Kidney (tissue), 14 donors: ENCODE results near the gene TMEM132C. TPM values are rescaled to one million over a fixed set of nuclear protein-coding genes. Genes with fewer than 3 reads are reported as not detected.

ENCODE experiments used
- DNase-seq, 5 donors: peaks; one replicate each; pipeline ENCODE4 v3.0.0-alpha.2; 2013 to 2020
- FAIRE-seq: peaks from 2 replicates; lab custom pipeline; 2012; peaks lifted over from hg19 to GRCh38; lab: Jason Lieb, UNC
- H3K27ac ChIP-seq, 2 donors: one replicate each; pipeline ENCODE4 v1.7.0; 2013; ENCODE audit warnings: low read depth in 2 of 2, low read length in 2 of 2, inconsistent platforms in 1 of 2
- H3K27me3 ChIP-seq: one replicate; pipeline ENCODE4 v1.7.1; 2013; ENCODE audit warnings: low read length, inconsistent platforms; ENCODE audit not compliant: control insufficient read depth, insufficient read depth
- H3K36me3 ChIP-seq, 3 donors: one replicate each; pipeline versions ENCODE4 v1.7.0 to v1.7.1; 2013; ENCODE audit warnings: low read length in 3 of 3, control low read depth in 1 of 3, inconsistent platforms in 1 of 3; ENCODE audit not compliant: insufficient read depth in 3 of 3, control insufficient read depth in 2 of 3
- H3K4me1 ChIP-seq, 3 donors: one replicate each; pipeline versions ENCODE4 v1.7.0 to v1.7.1; 2013; ENCODE audit warnings: low read length in 3 of 3, inconsistent platforms in 1 of 3, low read depth in 1 of 3; ENCODE audit not compliant: control insufficient read depth in 2 of 3, insufficient read depth in 2 of 3
- H3K4me3 ChIP-seq, 3 donors: one replicate each; pipeline versions ENCODE4 v1.7.0 to v1.8.1; 2013; ENCODE audit warnings: low read length in 3 of 3, control low read depth in 1 of 3, inconsistent platforms in 1 of 3
- H3K9ac ChIP-seq, 3 donors: one replicate each; pipeline versions ENCODE4 v1.7.0 to v1.7.1; 2013; ENCODE audit warnings: low read length in 3 of 3, control low read depth in 1 of 3, inconsistent platforms in 1 of 3
- H3K9me3 ChIP-seq, 3 donors: one replicate each; pipeline versions ENCODE4 v1.7.0 to v1.7.1; 2013; ENCODE audit warnings: low read length in 3 of 3, control low read depth in 1 of 3, inconsistent platforms in 1 of 3; ENCODE audit not compliant: control insufficient read depth in 2 of 3, insufficient read depth in 1 of 3
- CTCF ChIP-seq: IDR thresholded peaks from 3 replicates; pipeline ENCODE4 v1.5.1; 2012; ENCODE audit warnings: mild to moderate bottlenecking, moderate library complexity, borderline replicate concordance; ENCODE audit not compliant: insufficient read depth; ENCODE audit errors: extremely low read depth
- intact Hi-C: fragments of 100-400 bp; cut with DNase I; formaldehyde crosslinking; loops from one replicate; pipeline ENCODE4 v1.11.1; 2022
- polyA plus RNA-seq: library from polyadenylated mRNA; stranded (reverse); fragments of 350-450 nt; fragmentation: Illumina TruSeq; extraction: RNeasy Lipid Tissue Mini Kit (QIAGEN cat#74804); gene quantifications from one replicate; pipeline ENCODE4 v1.2.3, GENCODE V29; 2014; ENCODE audit warnings: low read depth, low replicate concordance; ENCODE audit not compliant: insufficient read depth
- total RNA-seq: library from RNA; stranded (reverse); fragmentation: NEBNext Ultra II Directional; extraction: Animal tissue kit (Norgen Biotek cat#: 25700); gene quantifications from one replicate; pipeline ENCODE4 v1.2.1, GENCODE V29; 2021
- donor health status: control.
- donor health status: control.
- donor health status: control.
- donor health status: control.
- donor health status: control.
- donor health status: DM: yes; HTN: yes; CAD: no.
- donor health status: Normal renal cell carcinoma (clear cell type).

The TMEM132C gene
- total and polyA plus RNA-seq, 2 donors from 2014 or later, result 0.28 to 0.75 TPM

DNA sequence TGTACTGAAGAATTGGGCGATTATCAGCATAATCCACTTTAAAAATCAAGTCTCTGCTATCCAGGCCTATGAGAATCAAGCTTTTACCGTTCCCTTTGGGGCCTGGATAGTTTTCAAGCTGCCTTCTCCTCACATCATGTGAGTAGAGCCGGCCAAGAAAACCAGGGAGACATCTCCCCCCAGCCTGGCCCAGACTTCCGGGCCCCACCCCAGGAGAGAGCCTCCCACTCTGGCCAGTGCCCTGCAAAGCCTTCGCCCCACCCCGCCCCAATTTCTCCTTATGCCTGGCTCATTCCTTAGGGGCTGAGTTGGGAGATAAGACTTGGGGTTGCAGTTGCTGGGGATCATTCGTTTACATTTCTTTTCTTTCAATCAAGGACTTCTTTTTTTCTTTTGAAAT, 1.4 kb upstream of the TMEM132C start:
- H3K36me3 ChIP-seq, result no peaks in the 10 kb centered on the region
- no peaks in the 10 kb centered on the region for H3K4me1 ChIP-seq
- no peak overlapping the region for H3K9ac ChIP-seq
- no peak overlapping the region for H3K27ac ChIP-seq
- no peak for TF ChIP-seq CTCF
- DNase-seq (no peak), FAIRE-seq (no peak)
- H3K27me3 ChIP-seq, result peaks cover 20% of the 10 kb centered on the region
- intact Hi-C loops, result no loop called here
- H3K4me3 ChIP-seq, result no peak overlapping the region
- H3K9me3 ChIP-seq, result no peaks in the 10 kb centered on the region

- Histone ChIP-seq H3K9me3 (no peaks in the 10 kb centered on the region), H3K27ac (no peak overlapping the region), H3K9ac (no peak overlapping the region), H3K4me3 (no peak overlapping the region), H3K4me1 (no peaks in the 10 kb centered on the region), H3K36me3 (no peaks in the 10 kb centered on the region), H3K27me3 (peaks cover 23% of the 10 kb centered on the region)
- intact Hi-C loops, result no loop called here
- no peak for FAIRE-seq
- DNase-seq, result peak in 1 of 5 donors; percentile 55
- TF ChIP-seq CTCF, result no peak
These were observed 884 bp upstream of the TMEM132C start for GRCh38 chr12:128266086-128266485.

DNA sequence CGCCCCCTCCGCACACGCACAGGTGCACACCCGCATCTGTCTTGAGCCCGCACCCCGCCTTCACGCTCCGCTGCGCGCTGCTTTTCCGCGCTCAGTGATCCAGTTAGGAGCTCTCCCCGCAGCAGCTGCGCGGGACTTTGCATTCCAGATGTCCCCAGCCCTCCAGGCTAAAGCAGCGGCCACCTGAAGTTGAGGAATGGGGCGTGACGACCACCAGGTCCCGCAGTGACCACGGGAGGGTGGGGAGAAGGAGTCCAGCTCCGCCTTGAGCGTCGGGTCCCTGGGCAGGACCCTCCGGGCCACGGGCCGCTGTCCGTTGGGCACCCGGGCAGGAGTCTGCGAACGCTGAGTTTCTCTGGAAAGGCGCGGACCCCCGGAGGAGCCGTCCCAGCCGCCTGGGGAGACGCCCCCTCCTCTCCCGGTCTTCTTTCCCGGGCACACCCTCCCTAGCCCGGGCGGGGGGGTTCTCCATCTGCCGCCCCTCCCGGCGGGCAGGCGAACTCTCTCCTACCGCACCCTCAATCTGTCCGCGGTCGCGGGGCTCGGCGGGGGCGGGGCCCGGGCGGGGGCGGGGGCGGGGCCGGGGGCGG, 334 bp upstream of the TMEM132C start:
- no peaks in the 10 kb centered on the region for H3K9me3 ChIP-seq
- no peaks in the 10 kb centered on the region for H3K4me1 ChIP-seq
- H3K4me3 ChIP-seq, result no peak overlapping the region
- no peak overlapping the region for H3K9ac ChIP-seq
- peaks cover 23% of the 10 kb centered on the region for H3K27me3 ChIP-seq
- FAIRE-seq, result no peak
- H3K27ac ChIP-seq, result no peak overlapping the region
- peak in 4 of 5 donors; percentile 53 to 73 (median 65) for DNase-seq
- no peak for TF ChIP-seq CTCF
- H3K36me3 ChIP-seq, result no peaks in the 10 kb centered on the region
- intact Hi-C loops, result no loop called here
